SH-SY5Y (cell line): Measurements from ENCODE around the gene WIF1.

Experiments
- GATA2 ChIP-seq: IDR thresholded peaks from 2 replicates; pipeline ENCODE4 v1.6.1; 2011; ENCODE audit warnings: mild to moderate bottlenecking, low read depth, low read length
- GATA3 ChIP-seq: IDR thresholded peaks from 2 replicates; pipeline ENCODE4 v1.6.1; 2011; ENCODE audit warnings: low read depth, mild to moderate bottlenecking, low read length, moderate library complexity

GRCh38 chr12:65051218-65051617 is 69.9 kb downstream of the WIF1 start:
- TF ChIP-seq GATA3: no peak
- TF ChIP-seq GATA2: no peak
